K562 (cell line): ENCODE data around the gene NUP188. TPM values are rescaled to one million over a fixed set of nuclear protein-coding genes. Genes with fewer than 3 reads are reported as not detected.

Experiments
- ATAC-seq: fragments of 200-7000 bp; cut with Tn5 transposase; 3 replicates; pipeline ENCODE4 v1.9.1; 2020; ENCODE audit warnings: moderate library complexity
- BruUV-seq: library from RNA; stranded (reverse); fragments of 400-500 nt; replicated peaks from 2 replicates; lab custom pipeline; 2021; lab: Mats Ljungman, UMichigan
- CTCF ChIA-PET: fragments of 300-600 bp; formaldehyde crosslinking; extraction: SDS; loops from one replicate; lab custom pipeline; 2021; ENCODE audit warnings: low intra/inter-chr PET ratio; lab: Yijun Ruan, JAX
- POLR2A ChIA-PET: fragments of 300-600, 350-650 bp; sonication (Branson Sonifier 250); formaldehyde crosslinking; extraction: SDS; loops from one replicate; lab custom pipeline; 2021; ENCODE audit warnings: antibody characterized with exemption, inconsistent platforms; lab: Yijun Ruan, JAX
- DNase-seq, 4 experiments: peaks; one replicate each; pipeline versions ENCODE4 v3.0.0 to v3.0.0-alpha.2; 2011 to 2018; ENCODE audit warnings: low spot score in 3 of 4, mixed read lengths in 3 of 4; ENCODE audit errors: extremely low read depth in 1 of 4
- FAIRE-seq: peaks from 2 replicates; lab custom pipeline; 2011; peaks lifted over from hg19 to GRCh38; lab: Jason Lieb, UNC
- H2AFZ ChIP-seq: 2 replicates; pipeline ENCODE4 v1.6.0; 2011; ENCODE audit warnings: low read depth, low read length, control low read depth, inconsistent platforms
- H3K27ac ChIP-seq: fragments of 200-600 bp; 3 replicates; pipeline ENCODE4 v1.8.0; 2011; ENCODE audit warnings: low read depth, mild to moderate bottlenecking, control low read depth, inconsistent platforms, low read length, moderate library complexity, mixed read lengths; ENCODE audit errors: extremely low read depth
- H3K27me3 ChIP-seq, 2 experiments: fragments of 300-600 bp in 1 of 2; 2 replicates in 1 of 2; 3 replicates in 1 of 2; pipeline versions ENCODE4 v1.6.0 to v1.8.0; 2011; ENCODE audit warnings: inconsistent platforms in 2 of 2, low read length in 2 of 2, mild to moderate bottlenecking in 1 of 2, mixed read lengths in 1 of 2, moderate library complexity in 1 of 2; ENCODE audit not compliant: control insufficient read depth in 2 of 2, insufficient read depth in 2 of 2
- H3K36me3 ChIP-seq: fragments of 300-600 bp; 3 replicates; pipeline ENCODE4 v1.8.0; 2011; ENCODE audit warnings: mild to moderate bottlenecking, low read length, inconsistent platforms; ENCODE audit not compliant: control insufficient read depth, insufficient read depth
- H3K4me1 ChIP-seq, 2 experiments: fragments of 200-600 bp in 1 of 2; replicated peaks in 1 of 2; 2 replicates in 1 of 2; 3 replicates in 1 of 2; pipeline versions ENCODE4 v1.5.1 to v1.8.0; 2011; ENCODE audit warnings: inconsistent platforms in 2 of 2, low read length in 2 of 2, mild to moderate bottlenecking in 1 of 2, mixed read lengths in 1 of 2, moderate library complexity in 1 of 2; ENCODE audit not compliant: control insufficient read depth in 2 of 2, insufficient read depth in 2 of 2
- H3K4me2 ChIP-seq: 2 replicates; pipeline ENCODE4 v1.6.1; 2011; ENCODE audit warnings: low read length, control low read depth, inconsistent platforms, mixed read lengths; ENCODE audit not compliant: insufficient read depth
- H3K4me3 ChIP-seq: fragments of 200-600 bp; sonication (generic), shearing (Covaris generic); 2 replicates; pipeline ENCODE4 v1.5.1; 2016; ENCODE audit warnings: control low read depth, inconsistent platforms
- H3K79me2 ChIP-seq: fragments of 200-600 bp; 3 replicates; pipeline ENCODE4 v1.8.0; 2011; ENCODE audit warnings: low read length, inconsistent platforms; ENCODE audit not compliant: control insufficient read depth, insufficient read depth
- H3K9ac ChIP-seq, 2 experiments: 2 replicates each; pipeline versions ENCODE4 v1.6.0 to v1.6.1; 2011; ENCODE audit warnings: low read depth in 2 of 2, low read length in 2 of 2, control low read depth in 1 of 2, inconsistent platforms in 1 of 2, mild to moderate bottlenecking in 1 of 2, mixed read lengths in 1 of 2; ENCODE audit not compliant: insufficient read depth in 1 of 2
- H3K9me1 ChIP-seq: one replicate; pipeline ENCODE4 v1.6.0; 2011; ENCODE audit warnings: inconsistent platforms, mild to moderate bottlenecking, low read length, moderate library complexity; ENCODE audit not compliant: control insufficient read depth, insufficient read depth
- H3K9me3 ChIP-seq: replicated peaks from 2 replicates; pipeline ENCODE4 v1.5.1; 2011; ENCODE audit warnings: low read depth, low read length, inconsistent platforms; ENCODE audit not compliant: control insufficient read depth, insufficient read depth
- H4K20me1 ChIP-seq: replicated peaks from 2 replicates; pipeline ENCODE4 v1.6.1; 2011; ENCODE audit warnings: low read length, inconsistent platforms, mixed read lengths; ENCODE audit not compliant: control insufficient read depth, insufficient read depth
- CTCF ChIP-seq, 3 experiments: IDR thresholded peaks in 2 of 3; conservative IDR thresholded peaks in 1 of 3; 2 replicates each; pipeline ENCODE4 v1.5.1; 2011 to 2012; ENCODE audit warnings: low read length in 3 of 3, mild to moderate bottlenecking in 3 of 3, control low read depth in 2 of 3, improper control_type of control experiment in 1 of 3, inconsistent platforms in 1 of 3, low read depth in 1 of 3, mixed read lengths in 1 of 3, moderate library complexity in 1 of 3; ENCODE audit not compliant: insufficient read depth in 2 of 3
- NKRF ChIP-seq: fragments of 450-650 bp; IDR thresholded peaks from 2 replicates; pipeline ENCODE4 v1.6.1; 2016; ENCODE audit warnings: borderline replicate concordance
- WGBS: fragments of 100-300 bp; shearing (Covaris generic); methylation state at CpG from one replicate; pipeline ENCODE4 v1.1.6; 2016; ENCODE audit warnings: low coverage, mixed read lengths; ENCODE audit not compliant: insufficient coverage; ENCODE audit errors: missing lambda C conversion rate; 5-methylcytosine and 5-hydroxymethylcytosine counted together
- in situ Hi-C: fragments of 300-500 bp; cut with MboI; formaldehyde crosslinking; loops from 4 replicates; pipeline ENCODE4 v1.15.0; 2018; ENCODE audit warnings: inconsistent platforms, mixed read lengths
- intact Hi-C: fragments of 100-400 bp; cut with micrococcal nuclease; formaldehyde crosslinking; loops from 2 replicates; pipeline ENCODE4 v1.14.2; 2022
- polyA plus RNA-seq, 8 experiments: library from polyadenylated mRNA; depleted of rRNA in 4 of 8; stranded (reverse) in 5 of 8; unstranded in 3 of 8; fragments of >200 nt; fragmentation: Nextera tagmentation in 2 of 8; fragmentation: Illumina TruSeq in 1 of 8; extraction: Ambion mirVana in 2 of 8; extraction: Trizol in 1 of 8; gene quantifications; 2 replicates each; pipeline versions ENCODE4 v1.2.1 to v1.2.3, GENCODE V29; 2011 to 2014; ENCODE audit warnings: inconsistent platforms in 1 of 8, missing spikeins in 1 of 8
- total RNA-seq, 7 experiments: library from RNA; depleted of rRNA in 6 of 7; stranded (reverse); fragments of >200 nt in 6 of 7; fragmentation: Illumina TruSeq in 2 of 7; extraction: Trizol in 2 of 7; gene quantifications; 2 replicates each; pipeline versions ENCODE4 v1.2.1 to v1.2.3, GENCODE V29; 2011 to 2021; ENCODE audit warnings: low replicate concordance in 1 of 7

Gene NUP188
- total and polyA plus RNA-seq, 9 of the 15 experiments (the other 6 are each of a cell fraction or from before 2014, with no cell fraction given), result 11.7 to 135 (median 70.6) TPM

GRCh38 chr9:128992995-128993394, 45.5 kb downstream of the NUP188 start:
- Histone ChIP-seq H4K20me1 (no peaks in the 10 kb centered on the region), H3K27ac (no peak overlapping the region), H3K4me1 (no peaks in the 10 kb centered on the region), H3K9me1 (no peaks in the 10 kb centered on the region), H3K79me2 (no peaks in the 10 kb centered on the region), H3K4me3 (no peak overlapping the region), H3K27me3 (no peaks in the 10 kb centered on the region), H2AFZ (no peak overlapping the region), H3K4me2 (no peak overlapping the region), H3K9me3 (no peaks in the 10 kb centered on the region), H3K9ac (no peak overlapping the region), H3K36me3 (peaks cover 85% of the 10 kb centered on the region)
- 89% methylated on average over 7 of the region's 7 CpGs for WGBS
- intact Hi-C loops, result no loop called here
- peak; percentile 52 for FAIRE-seq
- no peak for DNase-seq
- in situ Hi-C loops, result no loop called here
- ChIA-PET POLR2A (interaction anchor here (0.5 to 0.7 kb wide), 2 partner anchors 11 to 249 kb away, joined by 3 to 5 read pairs; no protein-coding TSS in a partner anchor), CTCF (interaction anchor here (0.6 kb wide), 1 partner anchor 617 kb away, joined by 7 read pairs; no protein-coding TSS in a partner anchor)
- TF ChIP-seq NKRF (no peak), CTCF (IDR thresholded peaks at IDR 0.05 in 2 of 3, conservative IDR thresholded peaks at IDR 0.05 in 1 of 3; ENCODE audit: insufficient read depth in 2 of 3, low read depth in 1 of 3, low read length in 3 of 3) (peak; percentile 26 to 33 (median 32); a peak in 4 of 6 replicates)
- ATAC-seq, result peak; percentile 70; the same call in 2 of the 3 replicates
- no TSS peak for BruUV-seq
